ENCODE results near the gene LMO1.

The LMO1 gene

GRCh38 chr11:8260202-8260966 lies 3.3 kb downstream of the LMO1 start:
- no peak for TF ChIP-seq TAF1 (IDR thresholded peaks at IDR 0.05; ENCODE audit: low read depth)
- no peak for TF ChIP-seq REST (IDR thresholded peaks at IDR 0.05; ENCODE audit: low read depth)
- no peak for TF ChIP-seq ZBTB7A (IDR thresholded peaks at IDR 0.05; ENCODE audit: low read depth)
- no peak for TF ChIP-seq TCF12 (IDR thresholded peaks at IDR 0.05; ENCODE audit: low read depth)
- TF ChIP-seq NFIC (IDR thresholded peaks at IDR 0.05): no peak
- no peak for TF ChIP-seq TEAD4 (IDR thresholded peaks at IDR 0.05)
- TF ChIP-seq CREB1 (IDR thresholded peaks at IDR 0.05; ENCODE audit: low read depth): no peak
- TF ChIP-seq YY1 (IDR thresholded peaks at IDR 0.05; ENCODE audit: low read depth): no peak
- no peak for TF ChIP-seq EP300 (IDR thresholded peaks at IDR 0.05; ENCODE audit: borderline replicate concordance)
- TF ChIP-seq RAD21 (IDR thresholded peaks at IDR 0.05; ENCODE audit: low read depth): no peak
- TF ChIP-seq CEBPB (IDR thresholded peaks at IDR 0.05): no peak
- no peak for TF ChIP-seq MAX (IDR thresholded peaks at IDR 0.05)
- TF ChIP-seq FOXM1 (IDR thresholded peaks at IDR 0.05; ENCODE audit: borderline replicate concordance, low read depth): no peak
- no peak for TF ChIP-seq USF1 (IDR thresholded peaks at IDR 0.05)
- no peak for TF ChIP-seq EGR1 (IDR thresholded peaks at IDR 0.05)

- TF ChIP-seq REST (IDR thresholded peaks at IDR 0.05; ENCODE audit: low read depth): no peak
- no peak for TF ChIP-seq TAF1 (IDR thresholded peaks at IDR 0.05; ENCODE audit: low read depth)
- TF ChIP-seq RAD21 (IDR thresholded peaks at IDR 0.05; ENCODE audit: low read depth): no peak
- TF ChIP-seq FOXM1 (IDR thresholded peaks at IDR 0.05; ENCODE audit: borderline replicate concordance, low read depth): no peak
- no peak for TF ChIP-seq CREB1 (IDR thresholded peaks at IDR 0.05; ENCODE audit: low read depth)
- no peak for TF ChIP-seq MAX (IDR thresholded peaks at IDR 0.05)
- TF ChIP-seq TCF12 (IDR thresholded peaks at IDR 0.05; ENCODE audit: low read depth): no peak
- no peak for TF ChIP-seq EP300 (IDR thresholded peaks at IDR 0.05; ENCODE audit: borderline replicate concordance)
- no peak for TF ChIP-seq CEBPB (IDR thresholded peaks at IDR 0.05)
- no peak for TF ChIP-seq YY1 (IDR thresholded peaks at IDR 0.05; ENCODE audit: low read depth)
- TF ChIP-seq TEAD4 (IDR thresholded peaks at IDR 0.05): no peak
- no peak for TF ChIP-seq NFIC (IDR thresholded peaks at IDR 0.05)
- TF ChIP-seq USF1 (IDR thresholded peaks at IDR 0.05): no peak
- TF ChIP-seq EGR1 (IDR thresholded peaks at IDR 0.05): no peak
These were observed 4.2 kb downstream of the LMO1 start for GRCh38 chr11:8259306-8259959.

DNA sequence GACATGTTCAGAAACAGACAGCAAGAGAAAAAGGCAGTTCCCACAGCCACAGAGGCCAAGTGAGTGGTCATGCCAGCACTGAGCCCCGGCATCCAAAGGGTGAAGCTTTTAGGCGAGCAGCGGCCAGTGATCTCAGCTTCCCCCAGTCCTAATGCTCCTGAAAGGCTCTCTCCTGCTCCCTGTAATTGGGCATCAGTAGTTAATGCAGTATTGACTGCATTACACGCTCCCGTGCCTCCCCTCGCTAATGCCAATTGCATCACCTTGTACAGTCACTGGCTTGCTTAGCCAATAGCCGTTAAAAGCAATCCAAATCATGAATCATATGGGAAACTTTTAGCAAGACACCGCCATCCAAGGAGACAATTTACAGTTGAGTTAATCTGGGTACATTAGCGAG lies 4.9 kb downstream of the LMO1 start:
- no peak for TF ChIP-seq TEAD4 (IDR thresholded peaks at IDR 0.05)
- no peak for TF ChIP-seq TCF12 (IDR thresholded peaks at IDR 0.05; ENCODE audit: low read depth)
- TF ChIP-seq YY1 (IDR thresholded peaks at IDR 0.05; ENCODE audit: low read depth): no peak
- no peak for TF ChIP-seq EGR1 (IDR thresholded peaks at IDR 0.05)
- peak; percentile 84 for TF ChIP-seq CEBPB (IDR thresholded peaks at IDR 0.05)

DNA sequence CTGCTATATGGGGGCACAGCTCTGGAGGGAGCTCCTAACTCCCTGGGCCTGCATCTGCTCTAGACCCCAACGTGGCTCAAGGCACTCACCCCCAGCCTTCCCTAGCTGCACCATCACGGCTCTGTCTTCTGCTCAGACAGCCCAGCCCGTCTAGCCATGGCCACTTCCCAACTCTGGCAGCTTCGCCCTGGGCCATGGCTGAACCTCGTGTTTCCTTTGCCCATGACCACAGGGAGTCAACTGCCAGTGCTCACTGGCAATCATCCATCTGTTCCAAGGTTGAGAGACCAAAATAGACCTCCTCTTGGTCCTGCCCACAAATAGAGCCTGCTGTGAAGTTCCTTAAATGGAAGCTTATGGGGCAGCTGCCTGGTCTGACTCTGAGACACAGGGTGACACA lies 5.4 kb downstream of the LMO1 start:
- TF ChIP-seq YY1 (IDR thresholded peaks at IDR 0.05; ENCODE audit: low read depth): 0 out of 2 replicates have a peak, but pooled peaks have one; percentile 47
- TF ChIP-seq TEAD4 (IDR thresholded peaks at IDR 0.05): no peak
- no peak for TF ChIP-seq CEBPB (IDR thresholded peaks at IDR 0.05)
- no peak for TF ChIP-seq REST (IDR thresholded peaks at IDR 0.05; ENCODE audit: low read depth)
- TF ChIP-seq TAF1 (IDR thresholded peaks at IDR 0.05; ENCODE audit: low read depth): no peak
- no peak for TF ChIP-seq ZBTB7A (IDR thresholded peaks at IDR 0.05; ENCODE audit: low read depth)
- no peak for TF ChIP-seq NFIC (IDR thresholded peaks at IDR 0.05)
- TF ChIP-seq MAX (IDR thresholded peaks at IDR 0.05): peak; percentile 73; the same call in 1 of the 2 replicates

Measured in Ishikawa (cell line).